ENCODE measurements around the gene ZNF281. TPM values are rescaled to one million over a fixed set of nuclear protein-coding genes. Genes with fewer than 3 reads are reported as not detected.

Gene ZNF281
- total and polyA plus RNA-seq, 8 donors = 1.7 to 24.5 (median 10.4) TPM

GRCh38 chr1:200367841-200368534 lies 41.8 kb downstream of the ZNF281 start:
- Histone ChIP-seq H3K36me3 (no peaks in the 10 kb centered on the region), H3K4me1 (peaks cover 4 to 24% (median 5%) of the 10 kb centered on the region in 4 donors), H3K27me3 (no peaks in the 10 kb centered on the region), H3K9me3 (no peaks in the 10 kb centered on the region), H3K4me3 (no peak overlapping the region), H3K27ac (no peak overlapping the region)
- DNase-seq = no peak
- TF ChIP-seq POLR2AphosphoS5 (IDR thresholded peaks at IDR 0.05) = no peak
- TF ChIP-seq POLR2A (IDR thresholded peaks at IDR 0.05) = no peak
- no peak for TF ChIP-seq CTCF (IDR thresholded peaks at IDR 0.05)
- TF ChIP-seq EP300 (IDR thresholded peaks at IDR 0.05) = no peak
- intact Hi-C loops (cut with DNase I; ENCODE audit: low total_unique reads) = no loop called here
- 79 to 83% (median 80%) methylated on average over 3 of the region's 3 CpGs for WGBS, 5 donors

- no peak for TF ChIP-seq POLR2AphosphoS5 (IDR thresholded peaks at IDR 0.05)
- no peak for TF ChIP-seq EP300 (IDR thresholded peaks at IDR 0.05)
- no peak for TF ChIP-seq POLR2A (IDR thresholded peaks at IDR 0.05)
- TF ChIP-seq CTCF (IDR thresholded peaks at IDR 0.05) = no peak
- no peak for DNase-seq
- Histone ChIP-seq H3K4me1 (peaks cover 0 to 11% (median under 1%) of the 10 kb centered on the region in 4 donors), H3K27me3 (no peaks in the 10 kb centered on the region), H3K9me3 (no peaks in the 10 kb centered on the region), H3K36me3 (no peaks in the 10 kb centered on the region), H3K4me3 (no peak overlapping the region), H3K27ac (no peak overlapping the region)
- intact Hi-C loops (cut with DNase I; ENCODE audit: low total_unique reads) = no loop called here
- 67 to 81% (median 73%) methylated on average over 5 of the region's 5 CpGs for WGBS, 5 donors
Observed at GRCh38 chr1:200366577-200367253, 43.1 kb downstream of the ZNF281 start.

GRCh38 chr1:200365897-200366426 lies 43.9 kb downstream of the ZNF281 start:
- H3K27ac ChIP-seq = no peak overlapping the region
- WGBS, 5 donors = 82 to 98% (median 95%) methylated on average over 2 of the region's 2 CpGs
- intact Hi-C loops (cut with DNase I; ENCODE audit: low total_unique reads) = no loop called here
- H3K27me3 ChIP-seq = no peaks in the 10 kb centered on the region
- TF ChIP-seq POLR2AphosphoS5 (IDR thresholded peaks at IDR 0.05) = no peak
- no peak for TF ChIP-seq POLR2A (IDR thresholded peaks at IDR 0.05)
- TF ChIP-seq EP300 (IDR thresholded peaks at IDR 0.05) = no peak
- no peak for TF ChIP-seq CTCF (IDR thresholded peaks at IDR 0.05)
- no peaks in the 10 kb centered on the region for H3K9me3 ChIP-seq
- peaks cover 0 to 8% (median 0%) of the 10 kb centered on the region in 4 donors for H3K4me1 ChIP-seq
- H3K36me3 ChIP-seq = no peaks in the 10 kb centered on the region
- DNase-seq = no peak
- H3K4me3 ChIP-seq = no peak overlapping the region

GRCh38 chr1:200364831-200365230 lies 45.0 kb downstream of the ZNF281 start:
- Histone ChIP-seq H3K27me3 (no peaks in the 10 kb centered on the region), H3K4me3 (no peak overlapping the region), H3K27ac (no peak overlapping the region), H3K36me3 (no peaks in the 10 kb centered on the region), H3K9me3 (no peaks in the 10 kb centered on the region), H3K4me1 (peaks cover 0 to 8% (median 0%) of the 10 kb centered on the region in 4 donors)
- TF ChIP-seq POLR2AphosphoS5 (IDR thresholded peaks at IDR 0.05) = no peak
- no peak for TF ChIP-seq EP300 (IDR thresholded peaks at IDR 0.05)
- no peak for TF ChIP-seq POLR2A (IDR thresholded peaks at IDR 0.05)
- no peak for TF ChIP-seq CTCF (IDR thresholded peaks at IDR 0.05)
- intact Hi-C loops (cut with DNase I; ENCODE audit: low total_unique reads) = no loop called here
- 73 to 80% (median 75%) methylated on average over 5 of the region's 5 CpGs for WGBS, 5 donors
- DNase-seq = no peak
